ENCODE data around the gene BAD.

Gene BAD

DNA sequence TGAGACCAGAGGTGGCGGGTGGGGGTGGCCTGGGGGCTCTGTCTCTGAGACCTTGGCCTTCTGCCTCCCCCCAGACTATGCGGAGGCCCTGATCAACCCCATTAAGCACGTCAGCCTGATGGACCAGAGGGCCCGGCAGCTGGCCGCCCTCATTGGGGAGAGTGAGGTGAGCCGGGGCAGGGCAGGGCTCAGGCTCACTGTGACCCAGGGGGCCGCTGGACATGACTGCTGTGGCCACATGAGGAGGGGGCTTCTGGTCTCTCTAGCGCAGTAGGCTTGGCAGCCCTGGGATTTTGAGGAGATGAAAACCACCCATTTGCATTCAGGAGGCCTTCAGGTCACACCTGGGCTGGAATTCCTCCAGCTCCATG, 20.5 kb downstream of the BAD start:
- no peak for TF ChIP-seq POLR2A (IDR thresholded peaks at IDR 0.05; ENCODE audit: extremely low read depth, insufficient read length)
- TF ChIP-seq, protein P1, sequence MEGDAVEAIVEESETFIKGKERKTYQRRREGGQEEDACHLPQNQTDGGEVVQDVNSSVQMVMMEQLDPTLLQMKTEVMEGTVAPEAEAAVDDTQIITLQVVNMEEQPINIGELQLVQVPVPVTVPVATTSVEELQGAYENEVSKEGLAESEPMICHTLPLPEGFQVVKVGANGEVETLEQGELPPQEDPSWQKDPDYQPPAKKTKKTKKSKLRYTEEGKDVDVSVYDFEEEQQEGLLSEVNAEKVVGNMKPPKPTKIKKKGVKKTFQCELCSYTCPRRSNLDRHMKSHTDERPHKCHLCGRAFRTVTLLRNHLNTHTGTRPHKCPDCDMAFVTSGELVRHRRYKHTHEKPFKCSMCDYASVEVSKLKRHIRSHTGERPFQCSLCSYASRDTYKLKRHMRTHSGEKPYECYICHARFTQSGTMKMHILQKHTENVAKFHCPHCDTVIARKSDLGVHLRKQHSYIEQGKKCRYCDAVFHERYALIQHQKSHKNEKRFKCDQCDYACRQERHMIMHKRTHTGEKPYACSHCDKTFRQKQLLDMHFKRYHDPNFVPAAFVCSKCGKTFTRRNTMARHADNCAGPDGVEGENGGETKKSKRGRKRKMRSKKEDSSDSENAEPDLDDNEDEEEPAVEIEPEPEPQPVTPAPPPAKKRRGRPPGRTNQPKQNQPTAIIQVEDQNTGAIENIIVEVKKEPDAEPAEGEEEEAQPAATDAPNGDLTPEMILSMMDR (IDR thresholded peaks at IDR 0.05; ENCODE audit: low read depth, low read length): no peak
- H3K4me3 ChIP-seq (ENCODE audit: low read depth, low read length): no peak overlapping the region
- DNase-seq (ENCODE audit: low read depth): no peak

GRCh38 chr11:64263021-64263946, 21.2 kb downstream of the BAD start:
- no peak overlapping the region for H3K4me3 ChIP-seq (ENCODE audit: low read depth, low read length)
- no peak for DNase-seq (ENCODE audit: low read depth)
- TF ChIP-seq, protein P2, sequence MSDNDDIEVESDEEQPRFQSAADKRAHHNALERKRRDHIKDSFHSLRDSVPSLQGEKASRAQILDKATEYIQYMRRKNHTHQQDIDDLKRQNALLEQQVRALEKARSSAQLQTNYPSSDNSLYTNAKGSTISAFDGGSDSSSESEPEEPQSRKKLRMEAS (IDR thresholded peaks at IDR 0.05; ENCODE audit: low read depth, low read length): no peak
- TF ChIP-seq, protein P1 (IDR thresholded peaks at IDR 0.05; ENCODE audit: low read depth, low read length): no peak
- TF ChIP-seq POLR2A (IDR thresholded peaks at IDR 0.05; ENCODE audit: extremely low read depth, insufficient read length) (no peak), MYC (IDR thresholded peaks at IDR 0.05; ENCODE audit: low read depth, low read length) (no peak)

DNA sequence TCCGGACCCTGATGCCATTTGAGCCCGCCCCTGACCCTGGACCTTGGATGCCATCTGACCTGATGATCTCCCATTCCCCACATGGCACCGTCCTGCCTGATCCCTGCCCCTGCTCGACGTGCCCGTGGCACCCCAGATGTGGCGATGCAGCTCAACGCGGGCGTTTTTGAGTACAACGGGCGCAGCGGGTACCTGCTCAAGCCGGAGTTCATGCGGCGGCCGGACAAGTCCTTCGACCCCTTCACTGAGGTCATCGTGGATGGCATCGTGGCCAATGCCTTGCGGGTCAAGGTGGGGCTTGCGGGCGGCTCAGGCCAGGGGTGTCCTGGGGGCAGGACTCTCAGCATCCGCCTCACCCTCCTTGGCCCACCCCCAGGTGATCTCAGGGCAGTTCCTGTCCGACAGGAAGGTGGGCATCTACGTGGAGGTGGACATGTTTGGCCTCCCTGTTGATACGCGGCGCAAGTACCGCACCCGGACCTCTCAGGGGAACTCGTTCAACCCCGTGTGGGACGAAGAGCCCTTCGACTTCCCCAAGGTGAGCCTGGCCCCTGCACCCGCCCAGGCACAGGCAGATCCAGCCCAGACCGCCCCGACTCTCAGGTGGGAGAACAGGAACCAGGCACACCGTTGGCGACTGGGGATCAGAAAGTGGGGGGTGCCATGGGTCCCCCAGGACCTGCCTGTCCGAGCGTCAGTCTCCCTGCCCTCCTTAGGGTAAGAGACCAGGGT, 22.0 kb downstream of the BAD start:
- TF ChIP-seq MYC (IDR thresholded peaks at IDR 0.05; ENCODE audit: low read depth, low read length): no peak
- TF ChIP-seq, protein P2 (IDR thresholded peaks at IDR 0.05; ENCODE audit: low read depth, low read length): no peak
- TF ChIP-seq, protein P1 (IDR thresholded peaks at IDR 0.05; ENCODE audit: low read depth, low read length): no peak
- no peak for TF ChIP-seq POLR2A (IDR thresholded peaks at IDR 0.05; ENCODE audit: extremely low read depth, insufficient read length)
- DNase-seq (ENCODE audit: low read depth): no peak

DNA sequence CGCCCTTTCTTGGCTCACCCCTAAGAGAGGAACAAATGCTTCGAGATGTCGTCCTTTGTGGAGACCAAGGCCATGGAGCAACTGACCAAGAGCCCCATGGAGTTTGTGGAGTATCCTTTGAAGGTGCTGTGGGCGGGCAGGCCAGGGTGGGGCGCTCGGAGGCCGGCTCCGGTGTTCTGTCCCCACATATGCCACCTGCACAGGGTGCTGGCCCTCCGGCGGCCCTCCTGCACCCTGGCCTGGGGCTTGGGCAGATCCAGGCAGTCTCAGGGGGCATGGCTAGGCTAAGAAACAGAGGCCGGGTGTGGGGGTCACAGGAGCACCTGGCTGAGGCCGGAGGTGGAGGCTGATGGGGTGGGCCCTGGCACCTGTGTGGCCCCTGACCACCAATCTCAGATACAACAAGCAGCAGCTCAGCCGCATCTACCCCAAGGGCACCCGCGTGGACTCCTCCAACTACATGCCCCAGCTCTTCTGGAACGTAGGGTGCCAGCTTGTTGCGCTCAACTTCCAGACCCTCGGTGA, 22.8 kb downstream of the BAD start:
- no peak for DNase-seq (ENCODE audit: low read depth)
- no peak overlapping the region for H3K4me3 ChIP-seq (ENCODE audit: low read depth, low read length)
- TF ChIP-seq, protein P2 (IDR thresholded peaks at IDR 0.05; ENCODE audit: low read depth, low read length): no peak
- TF ChIP-seq MYC (IDR thresholded peaks at IDR 0.05; ENCODE audit: low read depth, low read length) (no peak), POLR2A (IDR thresholded peaks at IDR 0.05; ENCODE audit: extremely low read depth, insufficient read length) (no peak)
- TF ChIP-seq, protein P1 (IDR thresholded peaks at IDR 0.05; ENCODE audit: low read depth, low read length): no peak

More for the DNA sequence above, 22.0 kb downstream of the BAD start:
- no peak overlapping the region for H3K4me3 ChIP-seq (ENCODE audit: low read depth, low read length)

GRCh38 chr11:64260147-64260708, 24.2 kb downstream of the BAD start:
- TF ChIP-seq, protein P2 (IDR thresholded peaks at IDR 0.05; ENCODE audit: low read depth, low read length): no peak
- TF ChIP-seq POLR2A (IDR thresholded peaks at IDR 0.05; ENCODE audit: extremely low read depth, insufficient read length) (no peak), MYC (IDR thresholded peaks at IDR 0.05; ENCODE audit: low read depth, low read length) (no peak)
- TF ChIP-seq, protein P1 (IDR thresholded peaks at IDR 0.05; ENCODE audit: low read depth, low read length): no peak
- DNase-seq (ENCODE audit: low read depth): no peak
- H3K4me3 ChIP-seq (ENCODE audit: low read depth, low read length): no peak overlapping the region
